ENCODE measurements around the gene HEATR5A.

HEATR5A gene

DNA sequence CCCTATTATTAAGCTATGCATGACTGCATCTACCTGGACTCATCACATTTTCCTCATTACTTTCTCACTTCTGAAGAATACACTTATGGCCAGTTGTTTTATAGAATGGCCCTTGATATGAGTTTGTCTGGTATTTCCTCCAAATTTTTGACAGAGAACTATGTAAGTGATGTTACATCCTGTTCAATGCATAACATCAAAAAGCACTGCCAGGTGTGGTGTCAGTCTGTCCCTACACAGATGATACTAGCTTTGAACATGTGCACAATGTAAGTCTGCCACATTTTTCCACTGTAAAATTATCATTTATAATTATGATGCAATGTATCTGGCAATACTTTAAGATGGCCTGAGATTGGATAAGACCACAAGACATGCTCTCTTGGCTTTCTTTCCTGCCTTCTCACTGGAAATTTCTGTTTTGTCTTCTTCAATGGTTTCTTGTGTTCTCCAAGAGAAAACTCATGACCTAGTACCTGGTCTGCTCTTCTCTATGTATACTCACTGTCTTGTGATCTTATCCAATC lies 28.3 kb downstream of the HEATR5A start:
- DNase-seq (ENCODE audit: low read depth): no peak
- TF ChIP-seq, protein P1, sequence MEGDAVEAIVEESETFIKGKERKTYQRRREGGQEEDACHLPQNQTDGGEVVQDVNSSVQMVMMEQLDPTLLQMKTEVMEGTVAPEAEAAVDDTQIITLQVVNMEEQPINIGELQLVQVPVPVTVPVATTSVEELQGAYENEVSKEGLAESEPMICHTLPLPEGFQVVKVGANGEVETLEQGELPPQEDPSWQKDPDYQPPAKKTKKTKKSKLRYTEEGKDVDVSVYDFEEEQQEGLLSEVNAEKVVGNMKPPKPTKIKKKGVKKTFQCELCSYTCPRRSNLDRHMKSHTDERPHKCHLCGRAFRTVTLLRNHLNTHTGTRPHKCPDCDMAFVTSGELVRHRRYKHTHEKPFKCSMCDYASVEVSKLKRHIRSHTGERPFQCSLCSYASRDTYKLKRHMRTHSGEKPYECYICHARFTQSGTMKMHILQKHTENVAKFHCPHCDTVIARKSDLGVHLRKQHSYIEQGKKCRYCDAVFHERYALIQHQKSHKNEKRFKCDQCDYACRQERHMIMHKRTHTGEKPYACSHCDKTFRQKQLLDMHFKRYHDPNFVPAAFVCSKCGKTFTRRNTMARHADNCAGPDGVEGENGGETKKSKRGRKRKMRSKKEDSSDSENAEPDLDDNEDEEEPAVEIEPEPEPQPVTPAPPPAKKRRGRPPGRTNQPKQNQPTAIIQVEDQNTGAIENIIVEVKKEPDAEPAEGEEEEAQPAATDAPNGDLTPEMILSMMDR (IDR thresholded peaks at IDR 0.05; ENCODE audit: control insufficient read depth, insufficient read depth, low read depth, low read length, missing control alignments): no peak
- no peak overlapping the region for H3K4me3 ChIP-seq (ENCODE audit: control insufficient read depth, low read depth, low read length)

DNA sequence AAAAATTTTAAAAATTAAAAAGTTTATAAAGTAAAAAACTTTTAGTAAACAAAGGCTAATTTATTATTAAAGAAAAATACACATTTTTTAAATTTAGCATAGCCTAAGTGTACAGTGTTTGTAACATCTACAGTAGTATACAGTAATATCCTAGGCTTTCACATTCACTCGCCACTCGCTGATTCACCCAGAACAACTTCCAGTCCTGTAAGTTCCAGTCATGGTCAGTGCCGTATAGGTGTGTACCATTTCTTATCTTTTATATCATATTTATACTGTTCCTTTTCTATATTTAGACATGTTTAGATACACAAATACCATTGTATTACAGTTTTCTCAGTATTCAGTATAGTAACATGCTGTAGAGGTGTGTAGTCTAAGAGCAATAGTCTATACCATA lies 28.9 kb downstream of the HEATR5A start:
- H3K4me3 ChIP-seq (ENCODE audit: control insufficient read depth, low read depth, low read length): no peak overlapping the region
- no peak for DNase-seq (ENCODE audit: low read depth)
- TF ChIP-seq, protein P1 (IDR thresholded peaks at IDR 0.05; ENCODE audit: control insufficient read depth, insufficient read depth, low read depth, low read length, missing control alignments): no peak

DNA sequence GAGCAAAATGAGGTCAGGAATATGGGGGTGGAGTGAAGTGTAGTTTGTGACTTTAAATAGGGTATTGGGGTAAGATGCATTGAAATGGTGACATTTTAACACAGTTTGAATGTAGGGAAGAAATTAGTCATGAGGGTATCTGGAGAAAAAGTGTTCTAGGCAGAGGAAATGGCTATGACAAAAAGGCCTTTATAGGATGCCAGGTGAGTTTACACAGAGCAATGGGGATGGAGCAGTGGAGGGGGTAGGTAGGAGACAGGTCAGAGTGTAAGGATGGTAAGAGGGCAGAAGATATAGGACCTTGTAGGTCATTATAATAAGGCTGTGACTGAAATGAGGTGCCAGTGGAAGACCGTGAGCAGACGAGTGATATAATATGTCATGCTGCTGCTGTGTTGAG lies 30.4 kb downstream of the HEATR5A start:
- TF ChIP-seq, protein P1 (IDR thresholded peaks at IDR 0.05; ENCODE audit: control insufficient read depth, insufficient read depth, low read depth, low read length, missing control alignments): no peak
- no peak for DNase-seq (ENCODE audit: low read depth)
- H3K4me3 ChIP-seq (ENCODE audit: control insufficient read depth, low read depth, low read length): no peak overlapping the region

DNA sequence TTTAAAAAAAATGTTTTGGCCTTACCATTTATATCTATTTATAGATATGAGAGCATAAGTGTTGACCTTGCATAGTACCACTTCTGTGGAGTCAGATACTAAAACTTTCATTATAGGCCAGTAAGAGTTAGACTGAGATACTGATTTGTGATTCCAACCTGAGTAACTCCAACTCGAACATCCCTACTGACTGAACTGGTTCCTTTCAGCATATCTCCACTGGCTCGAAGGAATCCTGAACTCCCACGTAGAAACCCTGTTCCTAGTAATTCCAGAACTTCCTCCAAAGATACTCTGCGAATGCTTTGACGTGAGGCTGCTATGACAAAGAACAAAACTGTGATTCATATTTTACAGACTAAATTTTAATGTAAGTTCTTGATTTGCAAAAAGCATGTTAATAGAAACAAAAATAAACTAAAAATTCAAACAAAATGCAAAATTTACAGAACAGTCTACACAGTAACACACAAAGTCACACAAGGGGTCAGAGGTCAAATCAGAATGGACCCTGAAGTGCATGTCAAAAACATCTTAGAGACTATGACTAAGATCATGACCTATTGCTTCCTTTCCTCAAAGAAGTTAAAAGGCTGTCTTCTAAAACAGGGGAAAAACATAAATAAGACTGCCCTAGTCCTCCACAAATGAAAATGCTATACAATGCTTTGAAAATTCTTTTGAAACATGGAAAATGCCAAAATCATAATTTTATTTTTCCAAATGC lies 31.5 kb downstream of the HEATR5A start:
- DNase-seq (ENCODE audit: low read depth): no peak
- no peak overlapping the region for H3K4me3 ChIP-seq (ENCODE audit: control insufficient read depth, low read depth, low read length)
- TF ChIP-seq, protein P1 (IDR thresholded peaks at IDR 0.05; ENCODE audit: control insufficient read depth, insufficient read depth, low read depth, low read length, missing control alignments): no peak

DNA sequence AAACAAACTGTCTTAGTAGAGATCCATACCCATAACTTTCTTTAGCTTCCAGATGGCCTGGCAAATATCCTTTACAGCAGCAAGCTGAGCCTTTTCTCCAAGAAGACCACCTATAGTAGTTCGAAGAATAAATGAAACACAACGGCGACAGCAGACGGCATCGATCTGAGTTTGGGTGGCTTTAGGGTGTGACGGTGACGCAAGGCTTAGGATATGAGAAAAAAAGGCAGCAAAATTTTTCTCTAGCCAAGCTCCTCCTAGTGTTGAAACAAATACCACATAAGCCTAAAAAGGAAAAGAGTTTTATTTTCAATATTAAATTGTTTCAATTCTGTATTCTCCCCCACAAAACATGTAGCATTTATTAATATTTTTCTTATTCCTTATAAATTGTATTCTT lies 33.3 kb downstream of the HEATR5A start:
- TF ChIP-seq, protein P1 (IDR thresholded peaks at IDR 0.05; ENCODE audit: control insufficient read depth, insufficient read depth, low read depth, low read length, missing control alignments): no peak
- DNase-seq (ENCODE audit: low read depth): no peak
- no peak overlapping the region for H3K4me3 ChIP-seq (ENCODE audit: control insufficient read depth, low read depth, low read length)

DNA sequence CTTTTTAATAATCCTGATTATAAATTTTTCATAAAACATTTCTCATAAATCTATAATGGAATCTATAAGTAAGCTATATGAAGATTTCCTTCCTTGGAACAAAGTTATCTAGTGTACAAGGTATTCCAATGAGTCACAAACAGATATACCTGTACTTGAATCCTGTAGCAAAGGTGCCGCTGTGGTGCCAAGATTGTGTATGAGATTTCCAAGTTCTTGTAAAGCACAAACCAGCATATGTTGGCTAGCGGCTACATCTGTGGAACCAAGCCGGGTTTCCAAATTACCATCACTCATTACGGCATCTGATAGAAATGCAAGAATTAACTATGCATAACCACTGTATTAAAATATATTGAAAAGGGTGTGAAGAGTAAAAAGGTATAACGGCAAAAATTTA lies 34.1 kb downstream of the HEATR5A start:
- TF ChIP-seq, protein P1 (IDR thresholded peaks at IDR 0.05; ENCODE audit: control insufficient read depth, insufficient read depth, low read depth, low read length, missing control alignments): no peak
- no peak for DNase-seq (ENCODE audit: low read depth)
- no peak overlapping the region for H3K4me3 ChIP-seq (ENCODE audit: control insufficient read depth, low read depth, low read length)
